ENCODE results near the gene ADRA2C. TPM values are rescaled to one million over a fixed set of nuclear protein-coding genes. Genes with fewer than 3 reads are reported as not detected.

The ADRA2C gene
- total and polyA plus RNA-seq, 2 of the 13 experiments (the other 11 are each of a cell fraction or from before 2014, with no cell fraction given): 15.4 to 69.7 TPM

DNA sequence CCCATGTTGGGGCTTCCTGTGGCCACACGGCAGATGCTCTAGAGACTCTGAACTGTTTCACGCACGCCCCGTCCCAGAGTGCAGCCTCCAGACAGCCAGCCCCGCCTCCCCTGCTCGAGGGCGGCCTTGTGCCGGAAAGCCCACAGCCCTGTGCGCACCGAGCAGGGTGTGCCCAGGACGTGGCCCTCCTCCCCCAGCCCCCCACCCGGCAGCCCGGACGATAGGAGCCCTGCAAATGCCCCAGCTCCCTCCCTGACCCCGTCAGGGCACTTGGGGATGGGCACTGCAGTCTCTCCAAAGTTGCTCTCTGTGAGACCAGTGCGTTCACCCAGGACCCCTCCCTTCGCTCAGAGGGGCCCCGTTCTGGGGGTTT lies 37.3 kb downstream of the ADRA2C start (continued):
- TF ChIP-seq GMEB2 (CRISPR knock-in tag; IDR thresholded peaks at IDR 0.05; ENCODE audit: low read depth): no peak
- TF ChIP-seq MIER2 (CRISPR knock-in tag; IDR thresholded peaks at IDR 0.05): no peak
- TF ChIP-seq ZNF713 (CRISPR knock-in tag; IDR thresholded peaks at IDR 0.05): no peak
- no peak for TF ChIP-seq NAIF1 (CRISPR knock-in tag; IDR thresholded peaks at IDR 0.05; ENCODE audit: borderline replicate concordance)
- TF ChIP-seq SMC3 (IDR thresholded peaks at IDR 0.05; ENCODE audit: low read length): no peak
- no peak for TF ChIP-seq MEF2D (CRISPR knock-in tag; IDR thresholded peaks at IDR 0.05)
- no peak; the same call in 1 of the 2 replicates for TF ChIP-seq DNMT3B (CRISPR knock-in tag; conservative IDR thresholded peaks at IDR 0.05)
- no peak for TF ChIP-seq ZNF329 (CRISPR knock-in tag; IDR thresholded peaks at IDR 0.05; ENCODE audit: low read depth)
- no peak for TF ChIP-seq ZNF138 (CRISPR knock-in tag; IDR thresholded peaks at IDR 0.05; ENCODE audit: low read depth)
- no peak for TF ChIP-seq RORA (CRISPR knock-in tag; IDR thresholded peaks at IDR 0.05)
- TF ChIP-seq, protein P1, sequence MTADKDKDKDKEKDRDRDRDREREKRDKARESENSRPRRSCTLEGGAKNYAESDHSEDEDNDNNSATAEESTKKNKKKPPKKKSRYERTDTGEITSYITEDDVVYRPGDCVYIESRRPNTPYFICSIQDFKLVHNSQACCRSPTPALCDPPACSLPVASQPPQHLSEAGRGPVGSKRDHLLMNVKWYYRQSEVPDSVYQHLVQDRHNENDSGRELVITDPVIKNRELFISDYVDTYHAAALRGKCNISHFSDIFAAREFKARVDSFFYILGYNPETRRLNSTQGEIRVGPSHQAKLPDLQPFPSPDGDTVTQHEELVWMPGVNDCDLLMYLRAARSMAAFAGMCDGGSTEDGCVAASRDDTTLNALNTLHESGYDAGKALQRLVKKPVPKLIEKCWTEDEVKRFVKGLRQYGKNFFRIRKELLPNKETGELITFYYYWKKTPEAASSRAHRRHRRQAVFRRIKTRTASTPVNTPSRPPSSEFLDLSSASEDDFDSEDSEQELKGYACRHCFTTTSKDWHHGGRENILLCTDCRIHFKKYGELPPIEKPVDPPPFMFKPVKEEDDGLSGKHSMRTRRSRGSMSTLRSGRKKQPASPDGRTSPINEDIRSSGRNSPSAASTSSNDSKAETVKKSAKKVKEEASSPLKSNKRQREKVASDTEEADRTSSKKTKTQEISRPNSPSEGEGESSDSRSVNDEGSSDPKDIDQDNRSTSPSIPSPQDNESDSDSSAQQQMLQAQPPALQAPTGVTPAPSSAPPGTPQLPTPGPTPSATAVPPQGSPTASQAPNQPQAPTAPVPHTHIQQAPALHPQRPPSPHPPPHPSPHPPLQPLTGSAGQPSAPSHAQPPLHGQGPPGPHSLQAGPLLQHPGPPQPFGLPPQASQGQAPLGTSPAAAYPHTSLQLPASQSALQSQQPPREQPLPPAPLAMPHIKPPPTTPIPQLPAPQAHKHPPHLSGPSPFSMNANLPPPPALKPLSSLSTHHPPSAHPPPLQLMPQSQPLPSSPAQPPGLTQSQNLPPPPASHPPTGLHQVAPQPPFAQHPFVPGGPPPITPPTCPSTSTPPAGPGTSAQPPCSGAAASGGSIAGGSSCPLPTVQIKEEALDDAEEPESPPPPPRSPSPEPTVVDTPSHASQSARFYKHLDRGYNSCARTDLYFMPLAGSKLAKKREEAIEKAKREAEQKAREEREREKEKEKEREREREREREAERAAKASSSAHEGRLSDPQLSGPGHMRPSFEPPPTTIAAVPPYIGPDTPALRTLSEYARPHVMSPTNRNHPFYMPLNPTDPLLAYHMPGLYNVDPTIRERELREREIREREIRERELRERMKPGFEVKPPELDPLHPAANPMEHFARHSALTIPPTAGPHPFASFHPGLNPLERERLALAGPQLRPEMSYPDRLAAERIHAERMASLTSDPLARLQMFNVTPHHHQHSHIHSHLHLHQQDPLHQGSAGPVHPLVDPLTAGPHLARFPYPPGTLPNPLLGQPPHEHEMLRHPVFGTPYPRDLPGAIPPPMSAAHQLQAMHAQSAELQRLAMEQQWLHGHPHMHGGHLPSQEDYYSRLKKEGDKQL (CRISPR knock-in tag; IDR thresholded peaks at IDR 0.05; ENCODE audit: low read depth): no peak
- TF ChIP-seq, protein P2, sequence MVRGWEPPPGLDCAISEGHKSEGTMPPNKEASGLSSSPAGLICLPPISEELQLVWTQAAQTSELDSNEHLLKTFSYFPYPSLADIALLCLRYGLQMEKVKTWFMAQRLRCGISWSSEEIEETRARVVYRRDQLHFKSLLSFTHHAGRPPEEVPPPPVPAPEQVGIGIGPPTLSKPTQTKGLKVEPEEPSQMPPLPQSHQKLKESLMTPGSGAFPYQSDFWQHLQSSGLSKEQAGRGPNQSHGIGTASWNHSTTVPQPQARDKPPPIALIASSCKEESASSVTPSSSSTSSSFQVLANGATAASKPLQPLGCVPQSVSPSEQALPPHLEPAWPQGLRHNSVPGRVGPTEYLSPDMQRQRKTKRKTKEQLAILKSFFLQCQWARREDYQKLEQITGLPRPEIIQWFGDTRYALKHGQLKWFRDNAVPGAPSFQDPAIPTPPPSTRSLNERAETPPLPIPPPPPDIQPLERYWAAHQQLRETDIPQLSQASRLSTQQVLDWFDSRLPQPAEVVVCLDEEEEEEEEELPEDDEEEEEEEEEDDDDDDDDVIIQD (CRISPR knock-in tag; IDR thresholded peaks at IDR 0.05; ENCODE audit: low read depth): no peak
- no peak for TF ChIP-seq CHD4 (IDR thresholded peaks at IDR 0.05; ENCODE audit: borderline replicate concordance, low read length)
- TF ChIP-seq ZNF709 (CRISPR knock-in tag; IDR thresholded peaks at IDR 0.05): no peak
- TF ChIP-seq, protein P3, sequence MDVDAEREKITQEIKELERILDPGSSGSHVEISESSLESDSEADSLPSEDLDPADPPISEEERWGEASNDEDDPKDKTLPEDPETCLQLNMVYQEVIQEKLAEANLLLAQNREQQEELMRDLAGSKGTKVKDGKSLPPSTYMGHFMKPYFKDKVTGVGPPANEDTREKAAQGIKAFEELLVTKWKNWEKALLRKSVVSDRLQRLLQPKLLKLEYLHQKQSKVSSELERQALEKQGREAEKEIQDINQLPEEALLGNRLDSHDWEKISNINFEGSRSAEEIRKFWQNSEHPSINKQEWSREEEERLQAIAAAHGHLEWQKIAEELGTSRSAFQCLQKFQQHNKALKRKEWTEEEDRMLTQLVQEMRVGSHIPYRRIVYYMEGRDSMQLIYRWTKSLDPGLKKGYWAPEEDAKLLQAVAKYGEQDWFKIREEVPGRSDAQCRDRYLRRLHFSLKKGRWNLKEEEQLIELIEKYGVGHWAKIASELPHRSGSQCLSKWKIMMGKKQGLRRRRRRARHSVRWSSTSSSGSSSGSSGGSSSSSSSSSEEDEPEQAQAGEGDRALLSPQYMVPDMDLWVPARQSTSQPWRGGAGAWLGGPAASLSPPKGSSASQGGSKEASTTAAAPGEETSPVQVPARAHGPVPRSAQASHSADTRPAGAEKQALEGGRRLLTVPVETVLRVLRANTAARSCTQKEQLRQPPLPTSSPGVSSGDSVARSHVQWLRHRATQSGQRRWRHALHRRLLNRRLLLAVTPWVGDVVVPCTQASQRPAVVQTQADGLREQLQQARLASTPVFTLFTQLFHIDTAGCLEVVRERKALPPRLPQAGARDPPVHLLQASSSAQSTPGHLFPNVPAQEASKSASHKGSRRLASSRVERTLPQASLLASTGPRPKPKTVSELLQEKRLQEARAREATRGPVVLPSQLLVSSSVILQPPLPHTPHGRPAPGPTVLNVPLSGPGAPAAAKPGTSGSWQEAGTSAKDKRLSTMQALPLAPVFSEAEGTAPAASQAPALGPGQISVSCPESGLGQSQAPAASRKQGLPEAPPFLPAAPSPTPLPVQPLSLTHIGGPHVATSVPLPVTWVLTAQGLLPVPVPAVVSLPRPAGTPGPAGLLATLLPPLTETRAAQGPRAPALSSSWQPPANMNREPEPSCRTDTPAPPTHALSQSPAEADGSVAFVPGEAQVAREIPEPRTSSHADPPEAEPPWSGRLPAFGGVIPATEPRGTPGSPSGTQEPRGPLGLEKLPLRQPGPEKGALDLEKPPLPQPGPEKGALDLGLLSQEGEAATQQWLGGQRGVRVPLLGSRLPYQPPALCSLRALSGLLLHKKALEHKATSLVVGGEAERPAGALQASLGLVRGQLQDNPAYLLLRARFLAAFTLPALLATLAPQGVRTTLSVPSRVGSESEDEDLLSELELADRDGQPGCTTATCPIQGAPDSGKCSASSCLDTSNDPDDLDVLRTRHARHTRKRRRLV (CRISPR knock-in tag; IDR thresholded peaks at IDR 0.05): no peak
- no peak for TF ChIP-seq FOXO4 (CRISPR knock-in tag; conservative IDR thresholded peaks at IDR 0.05)

Data from HepG2 (cell line).